ENCODE results near the gene BORCS5.

GRCh38 chr12:12468575-12468974, 111.7 kb downstream of the BORCS5 start:
- no peak for TF ChIP-seq RFX5 (IDR thresholded peaks at IDR 0.05; ENCODE audit: borderline replicate concordance, low read depth, low read length)
- TF ChIP-seq GABPA (IDR thresholded peaks at IDR 0.05; ENCODE audit: borderline replicate concordance, insufficient read depth, low read length), result no peak
- no peak for TF ChIP-seq PHF8 (conservative IDR thresholded peaks at IDR 0.05; ENCODE audit: low read depth, low read length)
- TF ChIP-seq CHD1 (IDR thresholded peaks at IDR 0.05; ENCODE audit: low read depth, low read length), result no peak
- no peak for TF ChIP-seq POLR2A (IDR thresholded peaks at IDR 0.05; ENCODE audit: control extremely low read depth in 1 of 2, low read depth in 2 of 2, low read length in 2 of 2)
- TF ChIP-seq CTCF (IDR thresholded peaks at IDR 0.05; ENCODE audit: control extremely low read depth in 1 of 3, insufficient read depth in 1 of 3, low read depth in 1 of 3, low read length in 3 of 3), result no peak
- TF ChIP-seq TEAD4 (IDR thresholded peaks at IDR 0.05; ENCODE audit: low read depth, low read length), result no peak
- no peak for TF ChIP-seq EZH2 (IDR thresholded peaks at IDR 0.05; ENCODE audit: low read depth, low read length, severe bottlenecking)
- TF ChIP-seq CREB1 (IDR thresholded peaks at IDR 0.05), result no peak
- TF ChIP-seq POLR2AphosphoS5 (IDR thresholded peaks at IDR 0.05; ENCODE audit: low read depth, low read length), result no peak
